T-helper 2 cell treated with Interferon-gamma antibody and Interleukin-4, amounts not matched to agents 5 μg/mL and 100 μg/mL, for 36 hours (primary cell): Measurements from ENCODE around the gene SPRY4.
A peak's percentile ranks its signal among the peaks of the same experiment; 100 is the strongest.
"Not testable (repeated sequence)": the region's sequence is repeated elsewhere in the genome, so short reads cannot be mapped to it uniquely, and the experiment has no call there.

ENCODE experiments used
- DNase-seq: peaks from one replicate; pipeline ENCODE4 v3.0.0; 2021; ENCODE audit warnings: low spot score
- H3K27ac Mint-ChIP-seq: one replicate; pipeline ENCODE4 v1.8.0; 2021; ENCODE audit warnings: mild to moderate bottlenecking, mixed read lengths
- H3K27me3 Mint-ChIP-seq: one replicate; pipeline ENCODE4 v1.8.0; 2021; ENCODE audit warnings: low read depth, mixed read lengths
- H3K36me3 Mint-ChIP-seq: one replicate; pipeline ENCODE4 v1.8.0; 2021; ENCODE audit warnings: low read depth, mixed read lengths
- H3K4me1 Mint-ChIP-seq: one replicate; pipeline ENCODE4 v1.8.0; 2021; ENCODE audit warnings: low read depth, mixed read lengths
- H3K4me3 Mint-ChIP-seq: one replicate; pipeline ENCODE4 v1.8.0; 2022; ENCODE audit warnings: mild to moderate bottlenecking, moderate library complexity, mixed read lengths
- H3K9me3 Mint-ChIP-seq: one replicate; pipeline ENCODE4 v1.8.0; 2021; ENCODE audit warnings: mixed read lengths

The SPRY4 gene

GRCh38 chr5:142353071-142353472, 28.3 kb upstream of the SPRY4 start:
- peaks cover 24% of the 10 kb centered on the region for H3K4me1 Mint-ChIP-seq
- H3K4me3 Mint-ChIP-seq = no peak overlapping the region
- peak overlapping the region; percentile 6 for H3K27ac Mint-ChIP-seq
- peaks cover 3% of the 10 kb centered on the region for H3K9me3 Mint-ChIP-seq
- H3K36me3 Mint-ChIP-seq = no peaks in the 10 kb centered on the region
- H3K27me3 Mint-ChIP-seq = peaks cover 11% of the 10 kb centered on the region
- no peak for DNase-seq

DNA sequence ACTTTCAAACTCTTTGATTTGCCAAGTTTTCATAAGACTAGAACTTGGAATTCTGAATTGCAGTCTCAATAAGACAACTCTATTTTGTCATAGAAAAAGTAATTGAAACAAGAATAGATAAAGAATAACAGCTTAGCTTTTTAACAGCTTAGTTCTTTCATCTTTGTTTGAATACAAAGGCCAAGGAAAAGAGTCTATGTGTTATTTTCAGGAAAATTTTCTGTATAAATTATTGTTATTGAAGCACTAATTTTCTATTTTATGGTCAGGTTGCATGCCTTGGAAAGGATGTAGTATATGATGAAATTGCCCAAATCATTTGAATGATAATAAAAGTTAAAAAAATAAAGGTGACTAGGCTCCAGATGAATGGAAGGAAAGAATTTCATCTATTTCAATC, 25.2 kb upstream of the SPRY4 start:
- Mint-ChIP-seq H3K36me3 (no peaks in the 10 kb centered on the region), H3K4me3 (no peak overlapping the region), H3K27ac (no peak overlapping the region), H3K9me3 (peaks cover 14% of the 10 kb centered on the region), H3K27me3 (peaks cover 4% of the 10 kb centered on the region), H3K4me1 (peaks cover 10% of the 10 kb centered on the region)
- DNase-seq = no peak

- H3K4me3 Mint-ChIP-seq = no peak overlapping the region
- no peaks in the 10 kb centered on the region for H3K4me1 Mint-ChIP-seq
- DNase-seq = no peak
- H3K36me3 Mint-ChIP-seq = peaks cover 5% of the 10 kb centered on the region
- H3K27ac Mint-ChIP-seq = no peak overlapping the region
- H3K9me3 Mint-ChIP-seq = peaks cover 32% of the 10 kb centered on the region
- peaks cover 6% of the 10 kb centered on the region for H3K27me3 Mint-ChIP-seq
These were observed 21.9 kb upstream of the SPRY4 start for GRCh38 chr5:142346706-142347105.

DNA sequence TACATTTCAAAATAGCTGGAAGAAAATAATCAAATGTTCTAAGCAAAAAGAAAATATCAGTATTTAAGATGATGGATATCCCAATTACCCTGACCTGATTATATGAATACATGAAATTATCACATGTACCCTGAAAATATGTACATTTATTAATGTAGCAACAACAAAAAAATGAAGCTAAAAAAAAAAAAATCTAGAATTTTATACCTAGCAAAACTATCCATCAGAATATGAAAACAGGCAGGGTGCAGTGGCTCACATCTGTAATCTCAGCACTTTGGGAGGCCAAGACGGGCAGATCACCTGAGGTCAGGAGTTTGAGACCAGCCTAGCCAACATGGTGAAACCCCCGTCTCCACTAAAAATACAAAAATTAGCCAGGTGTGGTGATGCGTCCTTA, 20.1 kb upstream of the SPRY4 start:
- not testable (repeated sequence) for H3K4me1 Mint-ChIP-seq, H3K27ac Mint-ChIP-seq, H3K36me3 Mint-ChIP-seq, H3K4me3 Mint-ChIP-seq, H3K27me3 Mint-ChIP-seq, DNase-seq
- H3K9me3 Mint-ChIP-seq = peaks cover 32% of the 10 kb centered on the region

DNA sequence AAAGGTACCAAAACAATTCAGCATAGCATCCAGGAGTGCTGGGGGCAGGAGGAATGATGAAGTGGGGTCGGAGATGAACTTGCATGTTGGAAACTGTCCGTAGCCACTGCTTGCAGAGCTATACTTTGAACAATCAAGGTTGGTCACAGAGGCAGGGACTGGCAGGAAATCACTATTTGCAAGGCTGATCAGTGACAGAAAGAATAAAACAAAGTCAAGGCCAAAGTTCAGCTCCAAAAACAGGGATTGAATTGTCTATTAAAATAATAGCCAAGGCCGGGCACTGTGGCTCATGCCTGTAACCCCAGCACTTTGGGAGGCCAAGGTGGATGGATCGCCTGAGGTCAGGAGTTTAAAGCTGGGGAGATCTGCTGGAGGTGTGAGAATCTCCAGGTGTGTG, 18.7 kb upstream of the SPRY4 start:
- no peak overlapping the region for H3K4me3 Mint-ChIP-seq
- H3K4me1 Mint-ChIP-seq = peaks cover 2% of the 10 kb centered on the region
- peaks cover 5% of the 10 kb centered on the region for H3K36me3 Mint-ChIP-seq
- H3K9me3 Mint-ChIP-seq = peaks cover 32% of the 10 kb centered on the region
- DNase-seq = no peak
- H3K27ac Mint-ChIP-seq = no peak overlapping the region
- H3K27me3 Mint-ChIP-seq = peaks cover 6% of the 10 kb centered on the region

DNA sequence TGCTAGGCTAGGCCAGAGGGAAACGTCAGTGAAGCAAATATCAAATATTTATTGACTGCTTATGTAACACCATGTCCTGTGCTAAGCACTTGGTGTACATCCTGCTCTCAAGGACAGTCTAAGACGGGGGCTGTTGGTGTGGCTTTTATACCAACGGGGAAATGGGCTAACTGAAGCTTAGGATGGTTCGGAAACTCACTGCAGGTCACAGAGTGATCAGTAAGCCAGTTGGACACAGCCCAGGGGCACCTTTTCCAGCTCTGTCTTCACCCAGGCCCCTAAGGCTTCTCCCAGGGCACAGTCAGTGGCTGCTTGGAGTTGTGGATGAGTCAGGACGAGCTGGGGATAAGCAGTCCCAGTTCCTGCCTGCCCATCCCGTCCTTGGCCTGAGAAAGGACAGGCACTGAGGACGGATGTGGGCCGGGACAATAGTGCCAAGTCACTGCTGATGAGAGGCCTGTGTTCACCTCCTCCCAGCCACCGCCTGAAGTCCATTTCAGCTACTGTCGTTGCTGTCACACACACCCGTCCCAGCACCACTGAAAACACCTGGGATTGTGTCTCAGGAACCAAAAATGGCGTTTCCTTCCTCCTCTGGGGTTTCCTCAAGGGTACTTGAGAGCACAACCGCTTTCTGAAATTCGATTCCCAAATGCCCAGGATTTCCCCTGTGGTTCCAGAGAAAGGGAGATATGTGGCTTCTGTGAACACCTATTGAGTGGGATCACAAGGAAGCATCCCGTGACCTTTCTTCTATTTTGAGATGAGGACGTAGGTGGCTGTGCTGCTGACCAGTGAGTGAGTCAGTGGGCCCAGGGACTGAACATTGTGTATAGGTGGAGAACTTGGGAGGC, 17.5 kb upstream of the SPRY4 start:
- Mint-ChIP-seq H3K4me3 (no peak overlapping the region), H3K36me3 (peaks cover 5% of the 10 kb centered on the region), H3K4me1 (peaks cover 2% of the 10 kb centered on the region), H3K9me3 (peaks cover 29% of the 10 kb centered on the region), H3K27me3 (peaks cover 3% of the 10 kb centered on the region), H3K27ac (no peak overlapping the region)
- DNase-seq = no peak

GRCh38 chr5:142339781-142340180, 15.0 kb upstream of the SPRY4 start:
- Mint-ChIP-seq H3K4me1 (peaks cover 2% of the 10 kb centered on the region), H3K9me3 (peaks cover 16% of the 10 kb centered on the region), H3K27ac (no peak overlapping the region), H3K27me3 (peaks cover 2% of the 10 kb centered on the region), H3K4me3 (no peak overlapping the region), H3K36me3 (peaks cover 5% of the 10 kb centered on the region)
- no peak for DNase-seq

DNA sequence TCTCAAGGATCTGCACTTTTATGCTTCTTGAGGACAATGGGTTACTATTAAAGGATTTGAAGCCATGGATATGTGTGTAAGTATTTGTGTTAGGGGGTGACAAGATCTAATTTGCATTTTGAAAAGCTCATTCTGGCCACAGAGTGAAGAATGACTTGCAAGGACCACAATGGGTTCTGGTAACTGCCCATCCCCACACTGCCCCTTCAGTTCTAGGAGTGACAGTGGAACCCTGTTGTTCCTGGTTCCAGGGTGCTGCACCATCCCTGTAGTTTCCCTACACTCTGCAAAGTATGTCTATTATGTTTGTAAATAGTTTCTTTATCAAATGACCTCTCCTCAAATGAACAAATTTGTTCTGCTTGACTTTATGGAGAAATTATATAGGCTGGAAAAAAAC, 9.7 kb upstream of the SPRY4 start:
- H3K27me3 Mint-ChIP-seq = no peaks in the 10 kb centered on the region
- no peak overlapping the region for H3K4me3 Mint-ChIP-seq
- peaks cover 2% of the 10 kb centered on the region for H3K4me1 Mint-ChIP-seq

GRCh38 chr5:142333749-142334148, 8.9 kb upstream of the SPRY4 start:
- H3K9me3 Mint-ChIP-seq = not testable (repeated sequence)

More for the DNA sequence above, 9.7 kb upstream of the SPRY4 start:
- Mint-ChIP-seq H3K36me3 (no peaks in the 10 kb centered on the region), H3K9me3 (no peaks in the 10 kb centered on the region), H3K27ac (no peak overlapping the region)
- DNase-seq = no peak

DNA sequence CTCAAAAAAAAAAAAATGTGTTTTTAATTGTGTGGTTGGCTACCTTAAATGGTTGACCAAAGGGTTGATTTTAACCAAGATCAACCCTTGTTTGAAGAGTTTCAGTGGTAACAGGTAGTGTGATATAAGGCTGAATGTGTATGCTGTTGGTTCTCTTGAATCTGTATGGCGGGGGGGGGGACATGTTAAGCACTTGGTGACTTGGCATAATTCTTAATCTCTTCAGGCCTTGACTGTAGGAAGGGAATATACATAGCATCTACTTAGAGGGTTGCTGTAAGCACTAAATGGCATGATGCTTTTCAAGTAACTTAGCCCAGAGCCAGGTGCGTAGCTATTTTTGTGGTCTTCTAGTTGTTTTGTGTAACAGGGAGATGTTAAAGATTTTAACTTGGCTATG, 5.6 kb upstream of the SPRY4 start:
- H3K36me3 Mint-ChIP-seq = no peaks in the 10 kb centered on the region

More at GRCh38 chr5:142333749-142334148, 8.9 kb upstream of the SPRY4 start:
- H3K27me3 Mint-ChIP-seq, H3K36me3 Mint-ChIP-seq, H3K4me3 Mint-ChIP-seq, H3K27ac Mint-ChIP-seq, DNase-seq, H3K4me1 Mint-ChIP-seq: not testable (repeated sequence)

GRCh38 chr5:142330026-142330425, 5.2 kb upstream of the SPRY4 start:
- no peaks in the 10 kb centered on the region for H3K36me3 Mint-ChIP-seq
- no peaks in the 10 kb centered on the region for H3K9me3 Mint-ChIP-seq
- no peak for DNase-seq
- H3K27me3 Mint-ChIP-seq = peaks cover 20% of the 10 kb centered on the region
- no peak overlapping the region for H3K4me3 Mint-ChIP-seq
- H3K4me1 Mint-ChIP-seq = peaks cover 4% of the 10 kb centered on the region
- H3K27ac Mint-ChIP-seq = no peak overlapping the region

More for the DNA sequence above, 5.6 kb upstream of the SPRY4 start:
- Mint-ChIP-seq H3K4me1 (peaks cover 2% of the 10 kb centered on the region), H3K27ac (no peak overlapping the region), H3K4me3 (no peak overlapping the region), H3K27me3 (peaks cover 18% of the 10 kb centered on the region), H3K9me3 (no peaks in the 10 kb centered on the region)
- no peak for DNase-seq

- DNase-seq = no peak
- no peaks in the 10 kb centered on the region for H3K36me3 Mint-ChIP-seq
- peaks cover 40% of the 10 kb centered on the region for H3K27me3 Mint-ChIP-seq
- no peaks in the 10 kb centered on the region for H3K9me3 Mint-ChIP-seq
- H3K4me1 Mint-ChIP-seq = peaks cover 14% of the 10 kb centered on the region
- no peak overlapping the region for H3K27ac Mint-ChIP-seq
- H3K4me3 Mint-ChIP-seq = no peak overlapping the region
These were observed 2.5 kb upstream of the SPRY4 start for GRCh38 chr5:142327111-142327842.

GRCh38 chr5:142326480-142326938, 1.7 kb upstream of the SPRY4 start:
- no peak for DNase-seq
- Mint-ChIP-seq H3K27ac (no peak overlapping the region), H3K36me3 (no peaks in the 10 kb centered on the region), H3K4me3 (peak overlapping the region; percentile 28), H3K4me1 (peaks cover 14% of the 10 kb centered on the region), H3K9me3 (no peaks in the 10 kb centered on the region), H3K27me3 (peaks cover 40% of the 10 kb centered on the region)

GRCh38 chr5:142325725-142326479, 1.1 kb upstream of the SPRY4 start:
- Mint-ChIP-seq H3K27me3 (peaks cover 40% of the 10 kb centered on the region), H3K4me3 (peak overlapping the region; percentile 86), H3K4me1 (peaks cover 19% of the 10 kb centered on the region), H3K9me3 (no peaks in the 10 kb centered on the region), H3K27ac (no peak overlapping the region), H3K36me3 (no peaks in the 10 kb centered on the region)
- DNase-seq = no peak
